8988T (cell line): ENCODE results near the gene ABCC4.

Experiments used
- DNase-seq: peaks from one replicate; pipeline ENCODE4 v3.0.0; 2011

ABCC4 gene

DNA sequence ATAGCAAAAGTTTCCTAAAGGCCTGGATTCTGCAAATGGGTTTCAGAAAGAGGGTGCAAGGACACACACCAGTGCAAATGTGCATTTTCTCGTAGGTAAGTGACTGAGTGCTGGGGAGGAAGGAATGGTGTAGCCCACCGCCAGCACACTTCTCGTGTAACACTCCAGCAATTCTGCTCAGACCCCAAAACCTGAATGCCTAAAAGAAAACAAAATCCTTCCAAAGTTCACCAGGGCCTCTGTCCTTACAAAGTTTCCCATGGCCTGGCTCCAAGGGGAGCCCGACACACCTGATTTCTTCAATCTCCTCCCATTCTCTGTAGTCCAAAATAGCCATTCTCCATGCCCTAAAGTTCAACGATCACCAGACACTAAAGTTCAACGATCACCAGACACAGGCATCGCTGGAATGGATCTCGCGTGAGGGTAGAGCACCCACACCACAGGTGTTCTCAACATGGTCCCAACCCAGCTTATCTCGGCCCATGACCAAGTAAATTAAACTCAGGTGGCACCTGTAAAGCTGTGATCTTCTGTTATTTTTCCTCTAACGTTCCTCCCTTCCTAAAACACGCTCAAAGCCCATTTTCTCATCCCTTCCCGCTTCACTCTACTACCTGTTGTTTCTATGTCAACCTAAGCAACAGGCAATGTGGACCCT is 46.0 kb downstream of the ABCC4 start:
- DNase-seq: no peak

DNA sequence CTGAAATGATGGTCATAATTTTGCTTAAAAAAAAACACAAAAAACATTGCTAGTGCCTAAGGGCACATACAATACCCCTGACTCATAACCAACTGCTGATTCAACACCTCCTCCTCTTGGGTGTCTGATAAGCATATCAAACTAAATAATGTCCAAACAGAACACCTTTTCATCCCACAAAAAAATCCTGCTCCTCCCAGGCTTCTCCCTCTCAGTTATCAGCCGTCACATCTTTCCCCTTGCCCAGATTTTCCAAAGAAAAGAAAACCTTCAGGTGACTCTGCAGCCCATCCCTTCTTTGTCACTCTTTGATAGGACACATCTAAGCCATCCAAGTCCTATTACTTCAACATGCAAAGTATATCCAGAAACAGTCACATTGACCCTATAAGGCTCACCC is 46.9 kb downstream of the ABCC4 start:
- no peak for DNase-seq

DNA sequence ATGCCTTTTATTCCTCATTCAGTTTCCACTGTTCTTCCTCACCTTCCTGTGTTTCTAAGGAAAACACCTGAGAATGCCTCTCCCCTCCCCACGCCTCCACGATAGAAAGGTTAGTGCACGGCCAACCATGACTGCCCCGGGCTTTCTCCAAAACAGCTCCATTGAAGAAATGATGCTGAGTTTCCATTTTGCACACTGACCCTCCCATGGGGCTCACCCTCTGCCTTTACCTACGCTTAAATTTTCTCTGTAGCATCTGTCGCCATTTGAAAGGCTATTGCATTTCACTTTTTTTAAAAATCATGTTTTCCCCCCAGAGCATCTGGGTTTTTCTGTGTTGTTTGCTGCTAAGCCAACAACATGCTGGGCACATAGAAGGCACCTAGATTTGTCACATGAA is 48.2 kb downstream of the ABCC4 start:
- DNase-seq: no peak

DNA sequence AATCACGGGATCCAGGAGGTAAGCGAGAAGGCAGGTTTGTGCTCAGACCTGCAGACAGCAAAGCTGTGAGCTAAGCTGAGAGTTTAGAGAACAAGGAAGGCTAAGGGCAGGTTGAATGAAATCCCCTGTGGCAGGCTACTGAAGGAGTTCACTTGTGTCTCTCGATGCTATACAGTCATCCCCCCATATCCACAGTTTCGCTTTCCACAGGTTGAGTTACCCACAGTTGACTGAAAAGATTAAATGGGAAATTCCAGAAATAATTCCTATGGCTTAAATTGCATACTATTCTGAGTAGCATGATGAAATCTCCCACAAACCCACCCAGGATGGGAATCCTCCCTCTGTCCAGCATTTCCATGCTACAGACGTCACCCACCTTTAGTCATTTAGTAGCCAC is 49.6 kb downstream of the ABCC4 start:
- no peak for DNase-seq

DNA sequence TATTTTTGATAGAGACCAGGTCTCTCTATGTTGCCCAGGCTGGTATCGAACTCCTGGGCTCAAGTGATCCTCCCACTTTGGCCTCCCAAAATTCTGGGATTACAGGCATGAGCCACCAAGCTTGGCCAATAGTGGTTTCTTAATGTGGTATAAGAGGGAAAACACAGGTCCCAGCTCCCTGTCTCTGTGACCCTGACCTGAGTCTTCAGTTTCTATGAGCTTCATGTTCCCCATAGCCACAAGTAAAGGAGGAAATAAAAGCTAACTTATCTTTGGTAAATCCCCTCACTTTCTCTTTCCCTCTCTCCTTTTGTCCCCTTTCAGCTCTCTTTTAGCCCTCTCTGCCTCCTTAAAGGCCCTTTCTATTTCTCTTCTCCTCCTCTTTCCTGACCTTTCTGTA is 50.3 kb downstream of the ABCC4 start:
- DNase-seq: no peak

DNA sequence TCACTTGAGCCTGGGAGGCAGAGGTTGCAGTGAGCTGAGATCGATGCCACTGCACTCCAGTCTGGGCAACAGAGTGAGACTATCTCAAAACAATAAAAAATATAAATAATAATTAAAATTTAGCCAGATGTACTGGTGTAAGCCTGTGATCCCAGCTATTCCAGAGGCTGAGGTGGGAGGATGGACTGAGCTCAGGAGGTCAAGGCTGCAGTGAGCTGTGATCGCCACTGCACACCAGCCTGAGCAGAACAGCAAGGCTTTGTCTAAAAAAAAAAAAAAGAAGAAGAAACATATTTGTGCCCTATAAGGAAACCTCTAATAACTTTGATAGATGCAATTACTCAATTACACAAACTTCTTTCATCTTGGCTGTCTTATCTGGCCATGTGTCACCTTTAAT is 52.3 kb downstream of the ABCC4 start:
- DNase-seq: no peak

DNA sequence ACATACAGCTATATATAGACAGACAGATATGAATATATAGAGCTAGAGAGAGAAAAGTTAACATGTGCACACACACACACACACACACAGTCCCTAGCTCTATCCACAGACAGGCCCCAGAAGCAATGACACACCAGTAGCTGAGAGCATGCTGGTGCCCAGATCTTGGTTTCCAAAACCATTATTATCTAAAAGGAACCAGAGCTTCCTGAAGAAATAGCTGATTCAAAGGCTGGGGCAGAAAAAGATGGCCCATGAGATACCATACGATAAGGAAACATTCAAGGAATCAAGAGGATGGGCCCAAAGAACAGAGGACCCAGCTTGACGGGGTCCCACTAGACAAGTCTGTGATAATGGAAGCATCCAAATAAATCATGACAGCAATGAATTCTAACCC is 53.4 kb downstream of the ABCC4 start:
- no peak for DNase-seq

DNA sequence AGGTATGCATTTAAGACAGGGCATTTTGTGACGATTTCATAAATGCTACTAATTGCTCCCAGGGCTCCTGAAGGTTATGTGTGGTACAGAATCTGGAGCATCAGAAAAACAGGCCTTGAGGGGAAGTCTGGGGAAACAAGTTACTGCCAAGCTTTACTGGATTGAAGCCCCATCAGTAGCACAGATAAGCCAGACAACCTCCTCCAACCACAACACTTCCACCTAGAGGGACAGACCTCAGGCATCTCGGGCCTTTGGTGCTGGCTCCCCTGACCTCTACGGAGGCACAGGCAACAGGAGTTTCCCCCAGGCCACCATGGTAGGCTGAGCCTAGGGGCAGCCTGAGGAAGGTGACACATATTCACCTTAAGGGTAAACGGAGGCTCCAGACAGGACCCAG is 54.1 kb downstream of the ABCC4 start:
- DNase-seq: no peak

DNA sequence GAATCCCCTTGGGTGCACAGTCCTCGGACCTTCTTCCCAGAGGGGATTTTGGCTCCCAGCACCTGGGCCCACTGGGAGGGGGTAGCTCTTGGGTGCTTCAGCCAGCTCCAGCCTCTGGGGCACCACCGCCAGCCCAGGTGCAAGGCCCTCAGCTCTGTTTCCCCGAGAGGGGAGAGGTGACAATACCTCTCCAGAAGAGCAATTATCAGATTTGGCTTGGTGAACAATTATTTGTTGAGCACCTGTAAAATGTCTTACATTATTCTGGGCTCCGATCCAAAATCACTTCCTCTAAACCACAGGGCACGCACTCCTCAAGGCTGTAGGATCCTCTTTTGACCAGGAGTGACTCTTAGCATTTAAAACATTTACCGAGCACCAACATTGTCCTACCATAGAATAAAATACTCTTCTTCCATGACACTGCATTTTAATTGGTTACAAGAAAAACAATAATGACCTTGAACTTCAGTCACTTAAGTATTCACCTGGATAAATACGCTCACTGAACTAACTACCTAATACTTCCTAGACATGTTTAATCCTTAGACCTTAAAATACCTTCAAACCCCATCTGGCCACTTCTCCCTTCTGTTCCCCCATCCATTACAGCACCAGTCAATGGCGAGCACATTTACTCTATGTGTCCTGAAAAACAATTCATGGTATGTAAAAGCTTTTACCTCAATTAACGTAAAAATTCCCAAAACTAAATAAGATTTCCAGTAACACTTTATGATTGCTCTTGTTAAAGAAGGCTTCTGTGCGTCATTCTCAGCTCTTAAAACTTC is 54.8 kb downstream of the ABCC4 start:
- DNase-seq: no peak

DNA sequence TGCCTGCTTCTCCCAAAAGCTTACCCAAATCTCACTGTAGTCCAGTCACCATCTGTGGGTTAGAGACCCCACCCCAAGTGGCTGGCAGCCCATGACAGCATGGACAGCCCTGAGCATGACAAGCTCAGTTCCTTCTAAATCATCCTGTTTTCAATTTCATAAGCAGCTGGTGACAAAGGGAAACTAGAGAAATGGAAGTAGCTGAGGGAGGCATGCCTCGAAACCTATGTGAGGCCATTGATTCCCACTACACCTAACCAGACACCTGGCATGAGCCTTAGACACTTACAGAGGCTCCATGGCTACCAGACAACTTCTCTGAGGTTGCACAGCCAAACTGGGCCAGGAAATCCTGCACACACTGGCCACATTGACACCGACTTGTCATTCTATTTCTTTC is 56.2 kb downstream of the ABCC4 start:
- DNase-seq: no peak

DNA sequence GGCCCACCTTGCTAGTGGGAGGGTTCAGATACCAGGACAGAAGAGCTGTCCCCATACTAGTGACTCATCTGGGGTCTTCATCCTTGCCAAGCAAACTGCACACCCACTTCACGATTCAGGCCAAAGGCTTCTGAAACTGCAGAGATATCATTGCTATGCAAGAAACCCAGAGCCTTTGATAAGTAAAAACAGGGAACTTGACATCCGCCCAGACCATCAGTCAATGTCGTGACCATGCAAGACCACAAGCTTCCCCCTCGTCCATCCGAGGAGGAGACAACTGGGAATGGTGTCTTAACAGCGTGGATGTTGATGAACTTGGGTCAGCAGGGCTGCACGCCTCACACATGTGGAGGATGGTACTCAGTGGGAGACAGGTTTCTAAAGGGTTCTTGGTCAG is 58.0 kb downstream of the ABCC4 start:
- no peak for DNase-seq

DNA sequence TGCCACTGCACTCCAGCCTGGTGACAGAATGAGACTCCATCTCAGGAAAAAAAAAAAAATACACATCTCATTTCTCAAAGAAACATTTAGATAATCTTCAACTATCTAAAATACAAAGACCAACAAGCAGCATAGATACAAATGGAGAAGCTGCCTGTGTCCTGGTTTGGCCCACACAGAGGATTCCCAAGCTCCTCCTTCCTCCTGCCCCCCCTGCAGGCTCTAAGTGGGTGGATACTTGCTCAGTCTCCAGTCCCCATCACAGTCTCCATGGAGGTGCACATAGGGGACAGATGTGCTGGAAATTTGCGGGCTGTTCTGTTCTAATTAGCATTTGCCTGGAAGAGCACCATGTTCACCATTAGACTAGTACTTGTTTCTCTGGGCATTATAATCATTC is 59.9 kb downstream of the ABCC4 start:
- no peak for DNase-seq

DNA sequence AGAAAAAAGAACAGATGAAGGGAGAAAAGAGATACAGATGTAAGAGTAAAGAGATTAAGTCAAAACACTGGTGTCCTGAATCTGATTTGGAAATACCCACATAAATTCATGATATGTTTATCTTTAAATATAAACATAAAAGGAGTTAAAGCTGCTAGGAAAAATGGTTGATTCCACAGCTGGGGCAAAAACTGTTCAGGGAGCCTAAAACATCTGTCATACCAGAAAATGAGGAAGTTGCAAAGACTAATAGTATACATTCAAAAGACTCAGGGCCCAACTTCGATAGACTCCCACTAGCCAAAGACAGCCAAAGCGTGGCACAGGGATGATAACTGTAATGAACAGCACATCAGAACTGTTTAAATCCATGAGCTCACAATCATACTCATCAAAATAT is 62.0 kb downstream of the ABCC4 start:
- DNase-seq: no peak

DNA sequence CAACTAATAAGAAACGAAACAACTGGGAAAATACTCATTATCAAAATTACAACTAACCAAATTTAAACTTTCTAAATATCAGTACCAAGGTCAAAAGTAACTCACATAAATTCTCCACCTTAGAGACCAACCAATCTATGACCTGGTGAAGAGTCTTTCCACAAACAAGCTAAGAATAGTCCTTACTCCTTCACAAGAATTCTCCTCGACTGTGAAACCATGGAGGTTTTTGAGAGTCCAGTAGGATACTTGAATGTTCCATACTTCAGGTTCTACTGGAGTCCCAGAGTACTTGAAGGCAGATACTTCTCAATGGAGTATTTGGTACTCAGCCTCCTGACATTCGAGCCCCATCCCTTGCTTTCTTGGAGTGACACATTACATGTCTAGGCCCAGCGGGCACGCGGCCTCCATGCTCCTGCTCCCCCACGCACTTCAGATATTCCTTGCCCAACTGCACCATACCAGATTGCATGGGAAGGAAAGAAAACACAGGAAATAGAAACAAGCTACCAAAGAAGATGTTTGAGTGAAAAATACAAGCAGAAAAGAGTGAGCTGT is 63.9 kb downstream of the ABCC4 start:
- no peak for DNase-seq

DNA sequence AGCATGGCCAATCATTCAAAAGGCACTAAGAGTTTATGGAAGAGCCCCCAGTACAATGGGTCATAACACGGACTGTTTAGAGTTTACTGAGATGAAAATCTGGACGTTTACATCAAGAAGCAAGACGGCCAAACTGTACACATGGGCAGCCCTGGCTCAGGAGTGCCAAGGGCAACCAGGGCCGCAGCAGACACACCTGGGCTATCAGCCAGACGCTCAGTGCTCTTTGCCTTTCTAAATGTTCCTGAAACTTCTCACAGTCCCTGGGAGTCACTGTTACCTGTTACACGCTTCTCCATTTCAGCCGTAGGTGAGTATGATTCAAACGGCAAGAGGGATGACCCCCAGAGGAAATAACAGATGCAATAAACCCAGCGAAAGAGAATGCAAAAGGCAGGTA is 64.5 kb downstream of the ABCC4 start:
- DNase-seq: no peak

DNA sequence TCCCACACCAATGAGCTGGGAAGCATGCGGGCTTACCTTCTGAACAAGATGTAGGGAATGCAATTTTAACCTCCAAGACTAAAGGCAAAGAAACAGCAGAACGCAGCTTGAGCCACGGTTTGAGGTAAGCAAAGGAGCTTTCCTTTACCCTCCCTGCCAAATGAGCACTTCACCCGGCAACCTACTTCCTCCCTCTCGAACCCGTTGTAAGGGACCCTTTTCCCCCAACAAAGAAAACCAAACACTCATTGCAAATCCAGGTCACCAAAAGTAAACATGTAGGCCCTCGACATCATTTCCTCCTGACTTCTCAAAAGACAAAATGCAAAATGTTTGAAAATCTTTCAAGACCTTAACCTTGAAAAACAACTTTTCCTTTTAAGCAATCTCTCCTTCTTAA is 65.3 kb downstream of the ABCC4 start:
- no peak for DNase-seq

DNA sequence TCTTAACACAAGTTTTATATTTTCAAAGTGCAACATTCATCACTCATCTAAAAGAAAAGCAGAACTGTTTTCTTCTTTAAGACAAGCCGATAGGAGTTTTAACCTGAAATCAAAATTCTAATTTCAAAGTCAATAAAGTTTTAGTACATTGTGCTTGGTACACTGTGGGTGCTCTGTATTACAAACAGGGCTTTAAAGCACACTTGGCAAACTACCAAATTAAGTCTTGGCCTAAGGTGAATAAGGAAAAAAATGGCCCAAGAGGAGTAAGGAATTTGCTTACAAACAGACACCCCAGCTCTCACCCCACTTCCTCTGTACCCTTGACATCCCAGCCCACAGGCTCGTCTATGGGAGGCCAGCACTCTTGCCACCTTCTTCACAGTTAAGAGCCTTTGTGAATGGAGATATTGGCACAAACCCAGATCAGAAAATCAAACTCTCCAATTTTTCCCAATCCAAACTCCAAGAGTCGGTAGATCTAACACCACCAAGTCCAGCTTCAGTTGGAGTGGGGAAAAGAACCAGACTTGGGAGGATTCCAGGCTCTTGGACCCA is 66.0 kb downstream of the ABCC4 start:
- no peak for DNase-seq

DNA sequence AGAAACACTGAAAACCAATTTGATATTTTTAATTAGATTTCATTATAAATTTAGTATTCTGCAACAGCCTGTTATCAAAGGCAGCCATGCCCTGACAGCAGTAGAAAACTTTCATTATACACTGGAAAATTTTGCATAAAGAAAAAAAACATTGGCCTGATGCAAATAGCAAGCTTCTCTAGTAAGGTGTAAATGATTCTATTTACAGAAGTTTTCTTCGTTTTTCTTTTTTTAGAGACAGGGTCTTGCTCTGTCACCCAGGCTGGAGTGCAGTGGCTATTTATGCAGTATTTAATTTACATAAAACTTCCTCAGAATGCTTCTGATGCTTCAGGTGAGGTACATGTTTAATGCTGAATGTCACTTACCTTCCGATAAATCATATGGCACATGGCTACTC is 67.0 kb downstream of the ABCC4 start:
- DNase-seq: no peak

DNA sequence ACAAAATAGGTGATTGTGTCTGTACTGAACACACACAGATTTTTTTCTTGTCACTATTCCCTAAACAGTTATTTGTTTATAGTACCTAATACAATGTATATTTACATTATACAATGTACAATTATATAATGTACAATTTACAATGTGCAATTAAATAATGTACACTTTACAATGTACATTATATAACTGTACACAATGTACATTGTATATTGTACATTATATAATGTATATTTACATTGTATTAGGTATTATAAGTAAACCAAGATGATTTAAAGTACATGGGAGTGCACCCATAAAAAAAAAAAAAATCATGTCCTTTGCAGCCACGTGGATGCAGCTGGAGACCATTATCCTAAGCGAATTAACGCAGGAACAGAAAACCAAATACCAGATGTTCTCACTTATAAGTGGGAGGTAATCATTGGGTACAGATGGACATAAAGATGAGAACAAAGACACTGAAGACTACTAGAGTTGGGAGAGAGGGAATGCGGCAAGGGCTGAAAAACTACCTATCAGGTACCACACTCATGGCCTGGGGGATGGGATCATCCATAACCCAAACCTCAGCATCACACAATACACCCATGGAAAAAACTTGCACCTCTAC is 68.1 kb downstream of the ABCC4 start:
- DNase-seq: no peak

DNA sequence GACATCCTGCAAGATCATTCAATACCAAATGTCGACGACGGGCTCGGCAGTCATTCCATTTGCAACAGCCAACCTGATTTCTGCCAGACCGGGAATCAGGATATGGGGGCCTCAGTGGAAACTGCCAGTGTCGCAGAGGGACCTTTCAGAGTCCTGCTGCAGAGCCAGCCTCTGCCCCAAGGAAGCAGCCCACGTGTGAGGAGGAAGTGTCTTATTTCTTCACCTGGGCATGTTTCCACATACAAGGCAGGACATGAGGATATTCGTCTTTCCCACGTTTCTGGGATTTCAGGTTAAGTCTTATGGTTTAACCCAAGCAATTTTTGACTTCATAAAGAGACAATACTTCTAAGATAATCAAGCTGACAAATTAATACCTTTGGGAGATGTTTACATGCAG is 69.9 kb downstream of the ABCC4 start:
- DNase-seq: no peak

DNA sequence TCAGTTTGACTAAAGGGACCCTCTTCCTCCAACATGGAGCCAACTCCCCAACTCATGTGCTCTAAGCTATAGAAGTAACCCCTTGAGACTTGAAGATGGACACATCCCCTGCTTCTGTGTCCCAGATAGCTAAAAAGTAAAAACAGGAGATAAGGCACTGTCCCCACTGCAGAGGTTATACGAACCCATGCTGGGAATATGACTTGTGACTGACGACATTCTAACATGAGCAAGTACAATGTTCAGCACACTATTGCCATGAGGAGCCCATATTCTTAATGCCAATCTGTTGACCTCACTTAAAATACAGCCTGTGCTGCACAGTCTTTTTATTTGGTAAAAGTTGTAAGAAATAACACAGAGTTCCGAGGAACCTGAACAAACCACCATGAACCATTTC is 71.4 kb downstream of the ABCC4 start:
- no peak for DNase-seq

DNA sequence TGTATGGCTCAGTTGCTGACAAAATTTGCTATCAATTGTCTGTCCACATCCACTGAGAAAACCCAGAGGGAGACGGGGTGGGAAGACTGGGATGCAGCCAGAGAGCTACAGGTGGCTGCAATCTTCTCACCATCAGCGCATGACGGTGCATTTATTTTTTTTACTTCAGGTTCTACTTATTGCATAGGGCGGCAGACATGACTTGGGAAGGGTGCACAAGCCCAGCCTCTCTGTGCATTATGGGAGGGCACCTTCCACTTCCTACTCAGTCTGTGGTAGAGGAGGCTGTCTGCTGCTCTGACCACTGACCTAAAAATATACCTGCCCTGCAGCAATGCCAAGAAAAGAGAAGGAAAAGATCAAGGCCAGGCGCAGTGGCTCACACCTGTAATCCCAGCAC is 73.1 kb downstream of the ABCC4 start:
- no peak for DNase-seq

DNA sequence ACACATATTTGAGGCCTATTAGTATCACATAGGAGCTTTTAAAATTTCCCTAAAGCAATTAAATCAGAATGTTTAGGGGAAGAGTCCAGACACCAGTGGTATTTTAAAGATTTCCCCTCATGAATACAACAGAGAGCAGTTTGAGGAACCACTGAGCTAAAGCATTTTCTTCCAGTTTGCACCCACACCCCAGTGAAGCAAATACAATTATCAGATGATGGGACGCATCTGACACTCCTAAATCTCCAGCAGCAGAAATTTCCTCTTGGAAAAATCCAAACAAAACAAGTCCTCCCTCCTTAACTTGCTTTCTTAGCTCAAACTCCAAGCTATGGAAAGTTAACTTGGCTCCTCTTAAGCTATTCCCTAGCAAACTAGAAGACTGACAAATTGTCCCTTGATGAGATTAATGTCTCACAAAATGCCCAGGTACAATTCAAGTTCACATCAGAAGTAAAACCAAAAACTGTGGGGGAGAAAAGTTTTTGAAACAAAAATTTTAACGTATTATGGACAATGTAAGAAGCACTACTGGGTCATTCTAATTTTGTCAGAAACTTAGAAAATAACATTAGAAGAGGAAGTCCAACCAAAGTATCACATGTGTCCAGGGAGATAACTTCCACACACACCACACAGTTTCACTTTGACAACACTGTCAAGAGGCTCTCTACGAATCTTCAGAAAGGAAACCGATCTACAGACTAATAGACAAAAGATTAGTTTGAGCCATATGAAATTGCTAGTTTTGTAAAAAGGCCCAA is 74.1 kb downstream of the ABCC4 start:
- DNase-seq: no peak
